ENCODE measurements around the gene VEGFB.

DNA sequence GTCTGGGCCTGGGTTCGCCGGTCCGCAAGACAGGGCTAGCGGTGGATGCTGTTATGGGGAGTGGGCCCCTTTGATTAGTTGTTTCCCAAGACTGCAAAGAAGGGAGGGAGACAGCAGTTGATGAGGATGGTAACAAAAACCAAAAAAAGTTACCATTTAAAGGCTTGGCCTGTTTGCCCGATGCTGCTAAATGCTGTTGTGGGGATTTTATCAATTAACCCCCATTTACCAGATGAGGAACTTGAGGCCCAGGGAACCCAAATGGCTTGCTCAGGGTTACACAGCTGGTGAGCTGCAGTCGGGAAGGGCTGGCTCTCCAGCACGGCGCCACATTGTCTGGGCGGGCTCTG lies 11.8 kb upstream of the VEGFB start:
- TF ChIP-seq RAD21 (conservative IDR thresholded peaks at IDR 0.05 in 1 of 2, IDR thresholded peaks at IDR 0.05 in 1 of 2), result no peak
- TF ChIP-seq GATA3 (IDR thresholded peaks at IDR 0.05; ENCODE audit: borderline replicate concordance), result no peak
- no peak for TF ChIP-seq HOXB5 (CRISPR knock-in tag; IDR thresholded peaks at IDR 0.05)
- no peak for TF ChIP-seq EP300 (IDR thresholded peaks at IDR 0.05)
- TF ChIP-seq POLR2A (IDR thresholded peaks at IDR 0.05; ENCODE audit: low read length), result no peak

Measured in A549 (cell line).